HL-60 (cell line): Measurements from ENCODE around the gene RGS11.

Experiments
- DNase-seq, 2 experiments: peaks; one replicate each; pipeline ENCODE4 v3.0.0-alpha.2; 2010 to 2020; ENCODE audit warnings: low read depth in 1 of 2, low spot score in 1 of 2
- H3K27ac ChIP-seq: fragments of 250-450 bp; sonication (Bioruptor Pico); replicated peaks from 2 replicates; pipeline ENCODE4 v1.5.1; 2020; ENCODE audit warnings: mild to moderate bottlenecking, moderate library complexity
- H3K27me3 ChIP-seq: fragments of 250-450 bp; sonication (Bioruptor Pico); 2 replicates; pipeline ENCODE4 v1.5.1; 2021; ENCODE audit warnings: mild to moderate bottlenecking, moderate library complexity; ENCODE audit not compliant: insufficient read depth, poor library complexity, severe bottlenecking
- H3K4me3 ChIP-seq: replicated peaks from 2 replicates; pipeline ENCODE4 v1.5.1; 2011; ENCODE audit warnings: mild to moderate bottlenecking, control low read depth, low read length; ENCODE audit not compliant: insufficient read depth
- CTCF ChIP-seq: IDR thresholded peaks from one replicate; pipeline ENCODE4 v1.5.1; 2011; ENCODE audit warnings: low read length, control low read depth, inconsistent platforms; ENCODE audit not compliant: insufficient read depth
- GABPA ChIP-seq: IDR thresholded peaks from 2 replicates; pipeline ENCODE4 v1.6.1; 2012; ENCODE audit warnings: low read depth
- POLR2AphosphoS5 ChIP-seq: IDR thresholded peaks from 2 replicates; pipeline ENCODE4 v1.6.1; 2012; ENCODE audit warnings: low read depth
- REST ChIP-seq: IDR thresholded peaks from 2 replicates; pipeline ENCODE4 v1.6.1; 2012; ENCODE audit warnings: low read depth; ENCODE audit not compliant: insufficient replicate concordance
- SPI1 ChIP-seq: IDR thresholded peaks from 2 replicates; pipeline ENCODE4 v1.6.1; 2012; ENCODE audit warnings: low read depth, mild to moderate bottlenecking, borderline replicate concordance

The RGS11 gene

GRCh38 chr16:264440-264951 lies 11.2 kb downstream of the RGS11 start:
- DNase-seq: no peak
- Histone ChIP-seq H3K27ac (no peak overlapping the region), H3K4me3 (no peak overlapping the region), H3K27me3 (peaks cover 3% of the 10 kb centered on the region)
- TF ChIP-seq SPI1 (no peak), POLR2AphosphoS5 (no peak), REST (no peak), CTCF (no peak), GABPA (no peak)

GRCh38 chr16:263944-264343 lies 11.8 kb downstream of the RGS11 start:
- Histone ChIP-seq H3K27me3 (peaks cover 3% of the 10 kb centered on the region), H3K27ac (no peak overlapping the region), H3K4me3 (no peak overlapping the region)
- no peak for DNase-seq
- TF ChIP-seq REST: no peak

GRCh38 chr16:263182-263774 lies 12.5 kb downstream of the RGS11 start:
- DNase-seq: no peak
- Histone ChIP-seq H3K27me3 (no peaks in the 10 kb centered on the region), H3K4me3 (no peak overlapping the region), H3K27ac (no peak overlapping the region)
- TF ChIP-seq SPI1 (no peak), GABPA (no peak), POLR2AphosphoS5 (no peak), REST (no peak), CTCF (no peak)
